RPMI7951 (cell line): ENCODE data around the gene CHRNB1. TPM values are rescaled to one million over a fixed set of nuclear protein-coding genes. Genes with fewer than 3 reads are reported as not detected.

Experiments
- DNase-seq: peaks from one replicate; pipeline ENCODE4 v3.0.0-alpha.2; 2012; ENCODE audit warnings: low read depth
- total RNA-seq: library from RNA; depleted of rRNA; stranded (reverse); fragments of >200 nt; shearing (Covaris generic); gene quantifications from 2 replicates; pipeline ENCODE4 v1.2.3, GENCODE V29; 2014

Gene CHRNB1
- total RNA-seq, 1 experiment from 2014 or later, result 11.9 TPM

DNA sequence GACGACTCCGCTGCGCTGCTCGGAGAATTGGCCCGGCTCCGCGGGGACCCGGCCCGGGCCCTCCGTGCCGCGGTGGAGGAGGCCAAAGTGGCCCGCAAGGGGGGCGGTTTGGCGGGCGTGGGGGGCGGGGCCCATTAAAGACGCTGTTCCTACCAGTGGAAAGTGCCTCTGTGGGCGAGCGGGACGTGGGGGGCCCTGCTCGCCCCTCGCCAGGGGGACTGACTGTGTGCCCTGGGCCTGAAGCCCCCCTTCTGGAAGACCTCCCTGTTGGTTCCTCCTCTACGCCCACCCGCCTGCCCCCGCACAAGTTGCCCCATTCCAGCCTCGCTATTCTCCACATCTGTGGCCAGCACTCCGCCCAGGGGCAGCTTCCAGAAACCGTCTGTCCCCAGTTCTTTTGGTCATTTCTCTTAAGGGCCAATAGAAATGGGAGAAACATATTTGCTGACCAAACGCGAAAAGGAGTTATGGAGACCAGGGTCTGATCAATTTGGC lies 7.4 kb upstream of the CHRNB1 start:
- no peak for DNase-seq

DNA sequence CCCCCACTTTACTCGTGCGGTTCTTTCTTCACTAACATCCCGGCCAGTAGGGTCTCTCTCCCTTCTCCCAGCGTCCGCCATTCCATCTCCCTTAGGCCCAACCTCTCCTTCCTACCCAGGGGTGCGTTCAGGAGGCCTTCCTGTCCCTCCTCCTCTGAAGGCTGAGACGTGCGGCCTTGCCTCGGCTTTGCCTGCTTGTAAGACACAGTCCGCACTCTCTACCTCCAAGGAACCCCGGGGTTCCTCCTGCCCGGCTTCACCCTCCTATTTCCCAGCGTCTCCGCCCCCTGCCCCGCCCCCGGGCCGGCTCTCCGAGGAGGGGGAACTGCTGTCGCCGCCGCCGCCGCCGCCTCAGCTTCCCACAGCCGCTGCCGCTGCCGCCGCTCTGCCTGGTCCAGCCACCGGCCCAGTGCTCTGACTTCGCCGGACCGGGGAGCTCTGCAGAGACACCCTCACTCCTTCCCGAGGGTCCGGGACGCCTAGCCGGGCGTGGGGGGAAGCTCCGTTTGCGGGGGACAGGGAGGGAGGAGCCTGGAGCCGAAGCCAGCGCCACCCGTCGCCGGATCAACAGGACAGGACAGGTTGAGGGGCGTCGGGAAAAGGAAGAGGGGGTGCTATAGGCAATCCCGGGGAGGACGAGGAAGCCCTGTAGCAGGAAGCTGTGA lies 6.8 kb upstream of the CHRNB1 start:
- no peak for DNase-seq

DNA sequence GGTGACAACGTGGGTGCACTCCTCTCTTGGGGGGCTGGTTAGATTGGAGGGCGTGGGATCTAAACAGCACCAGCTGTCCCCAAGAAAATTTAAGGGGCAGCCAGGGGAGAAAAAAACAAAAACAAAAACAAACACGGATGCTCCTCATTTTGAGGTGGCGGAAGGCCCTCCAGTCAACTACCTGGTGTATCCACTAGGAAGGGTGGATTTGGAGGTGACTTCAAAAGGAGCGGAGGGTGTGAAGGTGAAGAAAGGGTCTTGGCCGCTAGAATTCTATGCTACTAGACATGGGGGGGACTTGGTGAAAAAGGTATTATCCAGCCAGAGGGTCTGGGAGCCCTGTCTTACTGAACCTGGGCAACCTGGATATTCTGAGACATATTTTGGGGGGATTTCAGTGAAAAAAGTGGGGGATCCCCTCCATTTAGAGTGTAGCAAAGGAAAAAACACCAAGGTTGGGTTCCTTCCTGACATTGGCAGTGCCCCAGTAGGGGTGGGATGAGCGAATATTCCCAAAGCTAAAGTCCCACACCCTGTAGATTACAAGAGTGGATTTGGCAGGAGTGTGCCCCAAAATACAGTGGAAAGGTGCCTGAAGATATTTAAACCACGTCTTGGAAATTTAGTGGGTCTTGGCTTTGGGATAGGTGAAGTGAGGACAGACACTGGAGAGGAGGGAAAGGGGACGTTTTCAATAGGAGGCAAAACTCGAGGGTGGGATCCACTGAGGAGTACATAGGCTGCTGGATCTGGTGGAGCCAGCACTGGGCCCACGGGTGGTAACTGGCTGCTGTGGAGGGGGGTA lies 6.0 kb upstream of the CHRNB1 start:
- DNase-seq, result no peak

DNA sequence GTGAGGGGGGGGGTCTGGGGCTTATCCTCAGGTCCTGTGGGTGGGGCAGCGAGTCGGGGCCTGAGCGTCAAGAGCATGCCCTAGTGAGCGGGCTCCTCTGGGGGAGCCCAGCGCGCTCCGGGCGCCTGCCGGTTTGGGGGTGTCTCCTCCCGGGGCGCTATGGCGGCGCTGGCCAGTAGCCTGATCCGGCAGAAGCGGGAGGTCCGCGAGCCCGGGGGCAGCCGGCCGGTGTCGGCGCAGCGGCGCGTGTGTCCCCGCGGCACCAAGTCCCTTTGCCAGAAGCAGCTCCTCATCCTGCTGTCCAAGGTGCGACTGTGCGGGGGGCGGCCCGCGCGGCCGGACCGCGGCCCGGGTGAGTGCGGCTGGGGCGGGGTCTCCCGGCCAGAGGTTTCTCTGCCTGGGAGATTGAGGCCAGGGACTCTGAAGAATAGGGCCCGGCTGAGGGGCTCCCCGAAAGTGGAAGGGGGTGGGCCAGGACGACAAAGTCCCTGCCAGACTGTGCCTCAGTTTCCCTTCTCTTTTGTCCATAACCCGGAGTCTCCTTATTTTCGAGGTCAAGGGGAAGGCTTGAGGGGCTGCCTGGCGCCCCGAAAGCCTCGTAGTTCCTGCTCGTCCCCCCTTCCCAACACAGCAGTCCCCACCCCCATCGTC lies 5.3 kb upstream of the CHRNB1 start, which contains the start of gene FGF11:
FGF11 (plus strand) TSS at position 51 of the 651 bp plus-strand sequence; CDS start at position 160, 109 bp downstream.
- no peak for DNase-seq

DNA sequence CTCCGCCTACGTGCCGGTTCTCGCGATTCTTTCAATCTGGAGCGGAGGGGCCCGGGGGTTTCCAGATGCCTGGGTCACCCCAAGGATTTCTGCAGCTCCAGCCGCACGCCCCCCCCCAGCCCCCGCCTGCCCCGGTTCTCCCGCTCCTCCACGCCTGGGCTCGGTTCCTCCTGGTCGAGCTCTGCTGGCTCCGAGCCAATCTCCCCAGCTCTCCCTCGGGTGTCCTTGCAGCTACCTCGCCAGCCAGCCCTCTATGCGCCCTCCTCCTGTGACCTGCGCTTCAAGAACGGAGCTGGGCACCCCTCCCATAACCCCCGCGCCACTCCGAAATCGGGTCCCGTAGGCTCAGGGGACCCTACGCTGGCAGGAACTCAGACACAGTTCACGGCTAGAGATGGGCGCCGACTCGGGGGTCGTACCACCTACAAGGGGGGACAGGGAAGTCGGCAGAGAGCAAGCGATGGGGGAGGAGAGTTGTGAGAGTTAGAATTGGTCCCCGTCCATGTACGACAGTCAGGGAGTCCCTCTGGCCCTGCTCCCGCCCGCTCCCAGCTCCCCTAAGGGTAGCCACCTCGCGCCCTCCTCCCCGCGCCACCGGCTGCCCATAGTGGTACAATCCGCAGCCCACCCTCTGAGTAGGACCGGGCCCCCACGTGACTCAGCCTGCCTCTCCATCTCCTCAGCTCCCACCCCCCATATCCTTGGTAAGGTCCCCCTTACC lies 4.6 kb upstream of the CHRNB1 start:
- peak; percentile 37 for DNase-seq

DNA sequence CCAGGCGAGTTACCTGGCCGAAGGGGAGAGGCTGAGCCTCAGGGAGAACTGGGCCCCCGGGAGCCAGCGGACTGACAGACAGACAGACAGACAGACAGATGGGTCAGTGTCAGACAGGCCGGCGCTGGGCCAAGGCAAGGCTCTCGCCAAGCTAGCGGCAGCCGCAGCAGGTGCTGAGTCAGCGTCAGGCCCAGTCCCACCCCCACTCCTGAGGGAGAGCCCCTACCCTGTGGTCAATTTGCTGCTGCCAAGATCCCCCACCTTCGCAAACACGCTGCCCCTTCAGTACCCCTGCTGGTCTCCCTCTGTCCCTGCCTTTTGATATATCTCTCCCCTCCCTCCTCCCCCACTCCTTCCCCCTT lies 4.0 kb upstream of the CHRNB1 start:
- DNase-seq, result peak; percentile 37

GRCh38 chr17:7441266-7441665 lies 3.6 kb upstream of the CHRNB1 start:
- no peak for DNase-seq

GRCh38 chr17:7442142-7442541 lies 2.7 kb upstream of the CHRNB1 start:
- DNase-seq, result no peak

DNA sequence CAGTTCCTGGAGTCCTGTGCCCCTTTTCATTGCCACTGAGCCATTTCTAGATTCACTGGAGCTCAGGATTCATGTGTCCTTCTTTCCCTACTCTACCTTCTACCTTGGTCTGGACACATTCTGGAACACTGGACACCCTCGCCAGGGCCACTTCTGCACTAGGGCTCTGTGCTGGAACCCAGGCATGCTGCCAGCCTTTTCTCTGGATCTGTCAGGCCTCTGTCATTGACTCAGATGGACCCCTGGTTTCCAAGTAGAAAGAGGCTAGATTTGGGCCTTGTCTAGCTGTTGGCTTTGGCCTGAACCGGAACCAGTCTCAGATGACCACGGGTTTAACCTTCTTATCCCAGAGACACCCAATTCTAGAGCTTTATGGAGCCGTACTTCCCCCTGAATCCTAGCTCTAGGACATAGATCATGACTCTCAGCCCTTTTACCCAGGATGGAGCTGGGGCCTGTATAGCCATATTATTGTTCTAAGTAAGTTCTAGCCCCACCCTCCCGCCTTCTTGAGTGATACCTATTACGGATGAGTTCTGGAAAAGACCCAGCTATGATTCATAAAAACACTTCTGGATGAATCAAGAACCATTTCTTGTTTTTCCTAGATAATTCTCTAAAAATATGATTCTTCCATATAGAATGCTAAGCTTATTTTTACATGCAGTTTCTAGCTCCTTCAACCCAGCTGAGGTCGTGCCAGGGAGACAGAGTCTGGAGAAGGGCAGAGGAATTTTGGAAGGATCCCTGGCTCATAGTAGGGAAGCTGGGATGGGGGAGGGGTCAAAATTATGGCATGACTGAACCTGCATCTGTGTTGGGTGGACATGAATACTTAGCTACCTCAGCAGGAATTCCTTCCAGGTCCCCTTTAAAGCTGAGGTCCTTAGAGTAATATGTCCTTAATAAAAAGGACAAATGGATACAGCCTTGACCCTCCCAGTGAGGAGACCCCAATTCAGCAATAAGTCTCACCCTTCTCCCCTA lies 1.1 kb upstream of the CHRNB1 start:
- DNase-seq, result no peak

GRCh38 chr17:7445619-7445968 lies 733 bp downstream of the CHRNB1 start:
- no peak for DNase-seq

- DNase-seq, result no peak
Observed at GRCh38 chr17:7448461-7448860, 3.6 kb downstream of the CHRNB1 start.

DNA sequence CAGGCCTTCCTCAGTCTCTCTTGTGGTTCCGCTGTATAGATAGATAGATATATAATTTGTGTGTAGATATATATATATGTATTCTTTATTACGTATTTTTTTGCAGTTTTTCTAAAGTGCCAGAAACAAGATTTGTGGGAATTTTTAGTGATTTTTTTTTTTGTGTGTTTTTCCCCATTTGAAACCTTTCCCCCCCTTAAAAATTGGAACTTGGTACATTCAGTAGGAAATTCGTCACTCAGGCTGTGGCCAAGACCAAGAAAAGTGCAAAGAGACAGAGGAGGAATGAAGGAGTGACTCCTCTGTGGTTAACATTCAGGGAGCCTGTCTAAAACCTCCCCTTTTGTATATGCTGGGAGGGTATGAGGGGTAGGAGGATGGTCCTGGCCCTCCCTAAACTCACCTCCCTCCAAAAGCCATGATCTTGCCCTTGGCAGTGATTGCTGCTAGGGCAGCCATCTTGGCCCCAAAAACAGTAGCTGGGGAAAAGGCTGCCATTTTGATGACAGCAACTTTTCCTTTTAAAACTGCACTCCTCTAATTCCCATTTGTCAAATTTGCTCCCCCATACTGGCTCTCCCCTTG lies 15.2 kb downstream of the CHRNB1 start:
- no peak for DNase-seq

GRCh38 chr17:7460850-7461660 lies 16.2 kb downstream of the CHRNB1 start:
- DNase-seq, result no peak

DNA sequence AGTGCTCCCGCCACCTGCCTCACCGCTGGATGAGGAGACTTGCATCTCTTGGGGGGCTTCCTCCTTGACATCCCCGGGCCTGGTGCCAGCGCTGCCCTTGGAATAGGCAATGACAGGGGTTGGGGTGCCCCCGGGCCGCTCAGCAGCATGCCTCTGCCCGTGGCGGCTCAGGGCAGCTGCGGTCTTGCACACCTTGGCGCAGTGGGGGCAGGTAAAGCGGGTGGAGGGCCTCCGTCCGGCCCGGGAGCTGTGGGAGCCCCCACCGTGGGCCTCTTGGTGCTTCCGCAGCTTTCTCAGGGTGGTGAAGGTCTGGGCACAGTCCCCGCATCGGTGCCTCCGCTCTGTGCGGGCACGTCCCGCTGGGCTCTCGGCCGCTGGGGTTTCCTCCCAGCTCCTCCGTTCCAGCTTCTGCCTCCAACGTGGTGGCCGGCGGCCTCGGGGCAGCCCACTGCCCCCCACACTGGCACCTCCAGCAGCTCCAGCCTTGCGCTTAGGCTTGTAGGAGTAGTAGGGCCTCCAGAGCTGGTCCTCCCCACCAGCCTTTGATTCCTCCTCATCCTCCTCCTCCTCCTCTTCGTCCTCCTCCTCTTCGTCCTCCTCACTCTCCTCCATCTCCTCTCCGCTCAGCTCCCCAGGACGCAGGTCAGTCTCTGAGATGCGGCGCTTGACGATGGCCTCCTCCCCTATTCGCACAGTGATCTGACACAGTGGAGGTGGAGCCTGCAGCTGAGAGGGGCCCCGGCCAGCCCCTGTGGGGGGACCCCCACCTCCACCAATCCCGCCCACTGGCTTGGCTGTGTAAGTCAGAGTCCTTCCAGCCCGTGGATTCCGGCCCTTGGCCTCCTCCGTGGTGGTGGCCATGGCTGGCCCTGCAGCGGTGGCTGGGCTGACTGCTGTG lies 17.9 kb downstream of the CHRNB1 start:
- DNase-seq, result no peak

DNA sequence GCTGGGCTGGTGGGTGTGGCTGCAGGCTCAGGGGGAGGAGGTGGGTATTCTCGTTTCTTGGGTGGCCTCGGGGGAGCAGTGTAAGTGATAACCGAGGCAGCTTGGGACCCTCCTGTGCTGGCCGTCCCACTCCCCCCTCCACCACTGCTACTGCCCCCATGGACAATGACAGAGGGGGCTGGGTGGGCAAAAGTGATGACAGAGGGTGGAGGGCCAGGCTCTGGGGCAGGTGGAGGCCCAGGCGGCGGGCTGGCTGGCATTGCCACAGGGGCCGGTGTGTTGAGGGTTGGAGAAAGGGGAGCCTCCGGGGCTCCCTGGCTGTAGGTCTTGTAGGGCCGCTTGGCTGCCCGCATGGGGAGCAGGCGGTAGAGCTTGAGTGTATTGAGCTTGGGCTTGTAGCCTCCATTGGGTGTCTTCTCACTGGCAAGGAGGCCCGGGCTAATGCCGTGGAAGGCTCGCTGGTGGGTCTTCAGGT lies 18.5 kb downstream of the CHRNB1 start:
- no peak for DNase-seq

DNA sequence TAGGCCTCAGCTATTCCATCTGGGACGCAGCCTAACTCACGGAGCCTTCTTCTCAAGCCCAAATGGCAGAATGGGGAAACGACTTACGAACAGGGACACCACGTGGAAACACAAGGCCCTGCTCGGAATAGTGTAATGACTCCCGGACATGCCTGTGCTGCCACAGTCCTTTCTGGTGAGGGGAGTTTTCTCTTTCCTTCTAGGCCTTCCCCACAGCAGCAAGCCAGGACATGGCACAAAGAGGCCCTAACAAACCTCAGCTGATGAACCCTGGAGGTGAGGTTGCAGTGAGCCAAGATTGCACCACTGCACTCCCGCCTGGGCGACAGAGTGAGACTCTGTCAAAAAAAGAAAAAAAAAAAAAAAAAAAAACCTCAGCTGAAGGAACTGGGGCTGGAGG lies 19.2 kb downstream of the CHRNB1 start:
- no peak for DNase-seq

- DNase-seq, result no peak
Observed at GRCh38 chr17:7465597-7466275, 20.9 kb downstream of the CHRNB1 start.

- DNase-seq, result no peak
Observed at GRCh38 chr17:7466318-7466638, 21.4 kb downstream of the CHRNB1 start.
